CD4-positive, alpha-beta T cell (primary cell): Measurements from ENCODE around the gene MEG3. TPM values are rescaled to one million over a fixed set of nuclear protein-coding genes. Genes with fewer than 3 reads are reported as not detected.

Source experiments
- ATAC-seq: fragments of 200-7000 bp; cut with Tn5 transposase; one replicate; pipeline ENCODE4 v1.10.0; 2022; ENCODE audit warnings: mild to moderate bottlenecking; ENCODE audit not compliant: poor library complexity
- CTCF ChIA-PET: fragments of 350-600 bp; sonication (Branson Sonifier 250); formaldehyde crosslinking; loops from one replicate; lab custom pipeline; 2021; ENCODE audit warnings: antibody characterized with exemption, inconsistent platforms; lab: Charles Lee
- POLR2A ChIA-PET: fragments of 350-600 bp; sonication (Branson Sonifier 250); formaldehyde crosslinking; loops from one replicate; lab custom pipeline; 2021; ENCODE audit warnings: antibody characterized with exemption, inconsistent platforms; lab: Charles Lee
- DNase-seq, 14 experiments: peaks; one replicate each; pipeline ENCODE4 v3.0.0-alpha.2; 2013 to 2020; ENCODE audit warnings: mixed read lengths in 2 of 14
- H3K27ac ChIP-seq, 2 donors: one replicate each; pipeline versions ENCODE4 v1.5.1 to v1.7.0; 2013; ENCODE audit warnings: low read length in 2 of 2, low read depth in 1 of 2, mild to moderate bottlenecking in 1 of 2
- H3K27me3 ChIP-seq, 2 experiments: 1 replicate in 1 of 2; 2 replicates in 1 of 2; pipeline versions ENCODE4 v1.6.1 to v1.7.0; 2013; ENCODE audit warnings: low read length in 2 of 2, control low read depth in 1 of 2, mild to moderate bottlenecking in 1 of 2, moderate library complexity in 1 of 2; ENCODE audit not compliant: insufficient read depth in 2 of 2, control insufficient read depth in 1 of 2
- H3K36me3 ChIP-seq: one replicate; pipeline ENCODE4 v1.6.1; 2013; ENCODE audit warnings: low read length, control low read depth; ENCODE audit not compliant: insufficient read depth
- H3K4me1 ChIP-seq: one replicate; pipeline ENCODE4 v1.6.1; 2013; ENCODE audit warnings: low read length, control low read depth; ENCODE audit not compliant: insufficient read depth
- H3K4me3 ChIP-seq: one replicate; pipeline ENCODE4 v1.5.1; 2013; ENCODE audit warnings: mild to moderate bottlenecking, low read length, moderate library complexity
- H3K9me3 ChIP-seq, 2 experiments: 1 replicate in 1 of 2; 2 replicates in 1 of 2; pipeline versions ENCODE4 v1.6.1 to v1.7.0; 2013; ENCODE audit warnings: low read length in 2 of 2, mild to moderate bottlenecking in 2 of 2, control low read depth in 1 of 2, moderate library complexity in 1 of 2; ENCODE audit not compliant: control insufficient read depth in 1 of 2, insufficient read depth in 1 of 2
- H3K27ac Mint-ChIP-seq: one replicate; pipeline ENCODE4 v1.8.0; 2020; ENCODE audit warnings: mixed read lengths
- H3K27me3 Mint-ChIP-seq: one replicate; pipeline ENCODE4 v1.8.0; 2021; ENCODE audit warnings: mixed read lengths
- H3K36me3 Mint-ChIP-seq: one replicate; pipeline ENCODE4 v1.8.0; 2021; ENCODE audit warnings: low read depth, mixed read lengths
- H3K4me1 Mint-ChIP-seq: one replicate; pipeline ENCODE4 v1.8.0; 2021; ENCODE audit warnings: low read depth, mixed read lengths
- H3K4me3 Mint-ChIP-seq: one replicate; pipeline ENCODE4 v1.8.0; 2020; ENCODE audit warnings: mild to moderate bottlenecking, mixed read lengths
- H3K9me3 Mint-ChIP-seq: one replicate; pipeline ENCODE4 v1.8.0; 2020; ENCODE audit warnings: mixed read lengths
- intact Hi-C, 2 experiments: fragments of 100-400 bp; cut with DNase I in 1 of 2; cut with micrococcal nuclease in 1 of 2; formaldehyde crosslinking; loops; one replicate each; pipeline versions ENCODE4 v1.15.1 to v1.9.0; 2023 to 2025; cut with DNase I, micrococcal nuclease
- total RNA-seq, 174 experiments: library from RNA in 2 of 174; stranded (reverse) in 2 of 174; gene quantifications; one replicate each; pipeline ENCODE4 v1.2.3 and lab custom pipeline; 2021 to 2026
- TF ChIP-seq, protein P1 (sequence below): fragments of 200-600 bp; IDR thresholded peaks from one replicate; pipeline ENCODE4 v1.8.0; 2022; ENCODE audit warnings: antibody characterized with exemption, mild to moderate bottlenecking

MEG3 gene
- total RNA-seq, 2 experiments from 2014 or later = not detected

DNA sequence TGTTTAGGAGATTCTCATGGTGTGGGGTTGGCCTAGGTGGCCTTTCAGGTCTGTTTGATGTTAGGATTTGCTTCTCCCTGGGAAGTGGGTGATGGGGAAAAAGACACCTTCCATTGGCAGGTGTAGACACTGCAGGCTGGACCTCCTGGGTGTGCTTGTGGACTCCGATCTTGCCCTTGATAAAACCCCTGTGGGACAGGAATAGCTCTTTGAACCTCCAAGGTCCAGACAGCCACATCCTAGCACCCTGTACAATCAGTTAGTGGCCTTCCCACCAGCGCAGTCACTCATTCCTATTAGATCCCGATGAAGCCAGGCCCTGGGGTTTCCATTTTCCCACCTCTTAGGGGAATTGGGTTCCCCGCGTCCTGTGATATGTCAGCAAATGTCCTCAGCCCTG lies 28.5 kb downstream of the MEG3 start:
- Mint-ChIP-seq H3K4me3 (no peak overlapping the region), H3K36me3 (no peaks in the 10 kb centered on the region), H3K27ac (no peak overlapping the region), H3K4me1 (no peaks in the 10 kb centered on the region), H3K9me3 (no peaks in the 10 kb centered on the region), H3K27me3 (no peaks in the 10 kb centered on the region)
- ATAC-seq = no peak
- no peaks in the 10 kb centered on the region for H3K36me3 ChIP-seq
- POLR2A ChIA-PET = no interaction called here
- no peak overlapping the region for H3K4me3 ChIP-seq
- intact Hi-C loops = no loop called here
- CTCF ChIA-PET = interaction anchor here (0.6 kb wide), 1 partner anchor 338 kb away, joined by 3 read pairs; no protein-coding TSS in a partner anchor
- H3K4me1 ChIP-seq = peaks cover 6% of the 10 kb centered on the region
- TF ChIP-seq, protein P1, sequence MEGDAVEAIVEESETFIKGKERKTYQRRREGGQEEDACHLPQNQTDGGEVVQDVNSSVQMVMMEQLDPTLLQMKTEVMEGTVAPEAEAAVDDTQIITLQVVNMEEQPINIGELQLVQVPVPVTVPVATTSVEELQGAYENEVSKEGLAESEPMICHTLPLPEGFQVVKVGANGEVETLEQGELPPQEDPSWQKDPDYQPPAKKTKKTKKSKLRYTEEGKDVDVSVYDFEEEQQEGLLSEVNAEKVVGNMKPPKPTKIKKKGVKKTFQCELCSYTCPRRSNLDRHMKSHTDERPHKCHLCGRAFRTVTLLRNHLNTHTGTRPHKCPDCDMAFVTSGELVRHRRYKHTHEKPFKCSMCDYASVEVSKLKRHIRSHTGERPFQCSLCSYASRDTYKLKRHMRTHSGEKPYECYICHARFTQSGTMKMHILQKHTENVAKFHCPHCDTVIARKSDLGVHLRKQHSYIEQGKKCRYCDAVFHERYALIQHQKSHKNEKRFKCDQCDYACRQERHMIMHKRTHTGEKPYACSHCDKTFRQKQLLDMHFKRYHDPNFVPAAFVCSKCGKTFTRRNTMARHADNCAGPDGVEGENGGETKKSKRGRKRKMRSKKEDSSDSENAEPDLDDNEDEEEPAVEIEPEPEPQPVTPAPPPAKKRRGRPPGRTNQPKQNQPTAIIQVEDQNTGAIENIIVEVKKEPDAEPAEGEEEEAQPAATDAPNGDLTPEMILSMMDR = no peak
- no peaks in the 10 kb centered on the region for H3K9me3 ChIP-seq
- no peak overlapping the region for H3K27ac ChIP-seq
- no peak for DNase-seq
- no peaks in the 10 kb centered on the region for H3K27me3 ChIP-seq

DNA sequence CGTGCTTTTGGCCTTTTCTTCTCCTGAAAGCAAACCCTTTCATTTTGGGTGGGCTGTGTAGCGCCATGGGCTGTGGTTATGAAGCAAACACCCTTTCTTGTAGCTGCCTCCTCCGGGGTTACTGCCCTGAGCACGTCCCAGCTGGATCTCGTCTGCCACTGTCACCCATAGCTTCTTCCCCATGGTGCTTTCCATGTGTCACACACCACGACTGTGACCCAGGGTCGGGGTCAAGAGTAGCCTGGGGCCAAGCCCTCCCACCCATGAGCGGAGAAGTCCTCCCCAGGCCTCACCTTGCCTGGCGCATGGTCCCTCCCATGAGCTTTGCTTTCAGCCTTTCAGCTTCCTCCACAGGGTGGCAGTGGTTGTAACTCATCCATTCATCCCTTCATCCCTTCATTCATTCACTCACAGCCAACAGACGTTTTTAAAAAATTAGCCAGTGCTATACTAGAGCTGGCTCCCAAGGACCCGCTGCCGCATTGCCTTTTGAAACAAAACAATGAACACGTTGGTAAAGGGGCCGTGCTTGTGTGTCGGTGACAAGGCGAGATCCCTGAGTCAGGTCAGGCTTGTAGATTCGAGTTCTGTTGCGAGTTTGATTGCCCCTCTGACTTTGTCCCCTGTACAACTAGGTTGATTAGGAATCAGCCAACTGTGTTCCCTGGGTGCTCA lies 29.5 kb downstream of the MEG3 start:
- CTCF ChIA-PET = no interaction called here
- peaks cover 6% of the 10 kb centered on the region for H3K4me1 ChIP-seq
- H3K27ac Mint-ChIP-seq = no peak overlapping the region

DNA sequence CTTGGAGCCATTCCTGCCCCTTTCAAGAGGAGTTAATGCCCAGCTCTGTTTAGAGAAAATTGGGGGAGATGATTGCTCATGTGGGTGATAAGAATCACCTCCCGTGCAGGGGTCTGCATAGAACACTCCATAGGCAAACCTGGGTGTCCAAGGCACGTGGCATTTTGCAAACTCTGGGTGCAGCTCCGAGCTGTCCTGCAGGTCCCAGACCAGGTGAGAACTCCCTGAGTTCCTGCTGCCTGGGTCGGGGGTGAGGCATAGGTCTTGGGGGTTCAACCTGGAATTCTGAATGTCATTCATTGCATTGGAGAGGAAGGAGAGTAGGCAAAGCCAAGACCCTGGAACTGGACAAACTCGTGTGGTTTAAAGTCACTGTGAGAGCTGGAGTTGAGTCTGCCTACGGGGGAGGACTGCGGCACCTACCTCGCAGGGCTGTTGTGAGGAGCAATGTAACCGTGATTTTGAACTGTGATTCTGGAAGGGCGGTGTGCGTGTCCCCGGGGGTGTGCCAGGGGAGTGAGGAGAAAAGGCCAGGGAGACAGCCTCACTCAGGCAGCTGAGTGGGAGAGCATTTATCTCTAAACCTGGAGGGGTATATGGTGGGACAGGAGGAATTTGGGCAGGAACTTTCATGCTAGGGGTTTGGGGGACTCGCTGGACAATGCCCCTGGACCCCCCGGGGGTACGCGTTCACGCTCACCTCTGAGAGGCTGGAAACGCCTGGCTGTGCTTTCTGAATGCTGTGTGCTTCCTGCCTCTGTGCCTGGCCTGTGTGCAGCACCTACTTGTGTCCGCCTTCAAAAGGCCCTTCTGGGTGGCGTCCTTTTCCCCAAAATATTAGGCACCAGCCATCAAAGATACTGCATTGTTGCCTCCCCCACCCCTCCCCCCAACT lies 30.4 kb downstream of the MEG3 start:
- peaks cover 7% of the 10 kb centered on the region for H3K27me3 Mint-ChIP-seq
- no peaks in the 10 kb centered on the region for H3K36me3 ChIP-seq
- DNase-seq (no peak), ATAC-seq (no peak)
- intact Hi-C loops = no loop called here
- peaks cover 0 to 2% of the 10 kb centered on the region in 2 experiments for H3K9me3 ChIP-seq
- H3K36me3 Mint-ChIP-seq = no peaks in the 10 kb centered on the region
- H3K27ac Mint-ChIP-seq = no peak overlapping the region
- H3K4me3 ChIP-seq = no peak overlapping the region
- TF ChIP-seq, protein P1 = no peak
- H3K9me3 Mint-ChIP-seq = no peaks in the 10 kb centered on the region
- H3K27me3 ChIP-seq = no peaks in the 10 kb centered on the region
- H3K4me1 ChIP-seq = peaks cover 2% of the 10 kb centered on the region
- POLR2A ChIA-PET = no interaction called here
- CTCF ChIA-PET = no interaction called here
- H3K4me1 Mint-ChIP-seq = no peaks in the 10 kb centered on the region
- H3K27ac ChIP-seq = no peak overlapping the region
- H3K4me3 Mint-ChIP-seq = no peak overlapping the region

More for the DNA sequence above, 29.5 kb downstream of the MEG3 start:
- intact Hi-C loops = no loop called here
- TF ChIP-seq, protein P1 = no peak
- H3K27me3 Mint-ChIP-seq = peaks cover 7% of the 10 kb centered on the region
- no peaks in the 10 kb centered on the region for H3K36me3 ChIP-seq
- no peak overlapping the region for H3K27ac ChIP-seq
- POLR2A ChIA-PET = no interaction called here
- no peaks in the 10 kb centered on the region for H3K4me1 Mint-ChIP-seq
- no peak overlapping the region for H3K4me3 Mint-ChIP-seq
- DNase-seq = no peak
- H3K9me3 ChIP-seq = no peaks in the 10 kb centered on the region
- H3K4me3 ChIP-seq = no peak overlapping the region
- H3K9me3 Mint-ChIP-seq = no peaks in the 10 kb centered on the region
- no peak for ATAC-seq
- no peaks in the 10 kb centered on the region for H3K36me3 Mint-ChIP-seq
- no peaks in the 10 kb centered on the region for H3K27me3 ChIP-seq
